Measurements from ENCODE around the gene WDR18.

WDR18 gene

DNA sequence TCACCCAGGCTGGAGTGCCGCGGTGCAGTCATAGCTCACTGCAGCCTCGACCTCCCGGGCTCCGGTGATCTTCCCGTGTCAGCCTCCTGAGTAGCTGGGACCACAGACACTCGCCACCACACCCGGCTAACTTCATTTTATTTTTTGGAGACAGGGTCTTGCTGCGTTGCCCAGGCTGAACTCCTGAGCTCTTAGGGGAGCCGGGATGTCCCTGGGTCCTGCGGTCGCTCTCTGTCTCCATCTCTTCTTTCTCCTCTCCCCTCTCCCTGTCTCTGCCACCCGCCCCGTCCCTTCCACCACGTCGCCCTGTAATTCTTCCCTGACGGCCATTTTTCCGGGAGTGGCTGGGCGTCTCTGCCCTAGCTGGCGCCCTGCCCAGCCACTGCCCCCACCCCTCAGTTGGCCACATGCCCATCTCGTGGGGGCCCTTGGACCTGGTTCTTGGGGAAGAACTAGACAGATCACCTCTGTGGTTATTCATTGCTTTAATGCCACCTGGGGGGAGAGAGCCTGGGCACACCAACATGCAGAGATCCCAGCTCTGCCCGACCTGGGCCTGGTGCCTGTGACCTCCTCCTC, 39.4 kb upstream of the WDR18 start:
- no peak for DNase-seq (ENCODE audit: low spot score)
- in situ Hi-C loops (cut with MboI; ENCODE audit: low pct_unique_long_range_greater_than_20kb, low sequenced_read_pairs, unreplicated experiment) = no loop called here
- TF ChIP-seq, protein P1, sequence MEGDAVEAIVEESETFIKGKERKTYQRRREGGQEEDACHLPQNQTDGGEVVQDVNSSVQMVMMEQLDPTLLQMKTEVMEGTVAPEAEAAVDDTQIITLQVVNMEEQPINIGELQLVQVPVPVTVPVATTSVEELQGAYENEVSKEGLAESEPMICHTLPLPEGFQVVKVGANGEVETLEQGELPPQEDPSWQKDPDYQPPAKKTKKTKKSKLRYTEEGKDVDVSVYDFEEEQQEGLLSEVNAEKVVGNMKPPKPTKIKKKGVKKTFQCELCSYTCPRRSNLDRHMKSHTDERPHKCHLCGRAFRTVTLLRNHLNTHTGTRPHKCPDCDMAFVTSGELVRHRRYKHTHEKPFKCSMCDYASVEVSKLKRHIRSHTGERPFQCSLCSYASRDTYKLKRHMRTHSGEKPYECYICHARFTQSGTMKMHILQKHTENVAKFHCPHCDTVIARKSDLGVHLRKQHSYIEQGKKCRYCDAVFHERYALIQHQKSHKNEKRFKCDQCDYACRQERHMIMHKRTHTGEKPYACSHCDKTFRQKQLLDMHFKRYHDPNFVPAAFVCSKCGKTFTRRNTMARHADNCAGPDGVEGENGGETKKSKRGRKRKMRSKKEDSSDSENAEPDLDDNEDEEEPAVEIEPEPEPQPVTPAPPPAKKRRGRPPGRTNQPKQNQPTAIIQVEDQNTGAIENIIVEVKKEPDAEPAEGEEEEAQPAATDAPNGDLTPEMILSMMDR (IDR thresholded peaks at IDR 0.05; ENCODE audit: extremely low read depth, insufficient read depth, missing control alignments) = no peak

GRCh38 chr19:945401-946252, 38.5 kb upstream of the WDR18 start:
- TF ChIP-seq, protein P1 (IDR thresholded peaks at IDR 0.05; ENCODE audit: extremely low read depth, insufficient read depth, missing control alignments) = no peak
- no peak for DNase-seq (ENCODE audit: low spot score)
- in situ Hi-C loops (cut with MboI; ENCODE audit: low pct_unique_long_range_greater_than_20kb, low sequenced_read_pairs, unreplicated experiment) = no loop called here

- in situ Hi-C loops (cut with MboI; ENCODE audit: low pct_unique_long_range_greater_than_20kb, low sequenced_read_pairs, unreplicated experiment) = no loop called here
- DNase-seq (ENCODE audit: low spot score) = peak; percentile 65
- TF ChIP-seq, protein P1 (IDR thresholded peaks at IDR 0.05; ENCODE audit: extremely low read depth, insufficient read depth, missing control alignments) = peak; percentile 36
These were observed 36.9 kb upstream of the WDR18 start for GRCh38 chr19:947090-947706.

- peak; percentile 93 for DNase-seq (ENCODE audit: low spot score)
- in situ Hi-C loops (cut with MboI; ENCODE audit: low pct_unique_long_range_greater_than_20kb, low sequenced_read_pairs, unreplicated experiment) = no loop called here
- TF ChIP-seq, protein P1 (IDR thresholded peaks at IDR 0.05; ENCODE audit: extremely low read depth, insufficient read depth, missing control alignments) = no peak
These were observed 36.2 kb upstream of the WDR18 start for GRCh38 chr19:947707-948539.

DNA sequence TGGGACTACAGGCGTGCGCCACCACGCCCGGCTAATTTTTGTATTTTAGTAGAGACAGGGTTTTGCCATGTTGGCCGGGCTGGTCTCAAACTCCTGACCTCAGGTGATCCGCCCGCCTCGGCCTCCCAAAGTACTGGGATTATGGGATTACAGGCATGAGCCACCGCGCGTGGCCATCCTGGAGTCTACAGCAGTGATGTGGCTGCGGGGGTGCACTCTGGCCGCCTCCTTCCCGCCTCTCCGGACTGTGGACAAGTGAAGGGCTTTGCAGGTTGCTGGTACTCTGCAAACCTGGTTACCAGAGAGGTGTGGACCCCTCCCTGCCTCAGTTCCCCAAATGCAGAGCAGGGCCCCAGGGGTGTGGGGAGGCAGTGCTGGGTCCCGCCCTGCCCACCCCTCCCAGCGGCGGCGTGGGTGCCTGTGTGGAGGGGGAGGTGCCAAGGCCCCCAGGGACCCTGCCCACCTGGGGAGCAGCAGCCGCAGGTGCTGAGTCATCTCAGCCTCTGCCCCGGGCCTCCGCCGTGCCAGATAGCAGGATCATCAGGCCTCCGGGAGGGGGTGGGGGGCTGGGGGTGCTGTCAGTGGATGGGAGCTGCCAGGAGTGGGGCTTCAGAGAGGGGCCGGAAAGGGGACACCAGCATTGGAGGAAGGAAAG, 35.2 kb upstream of the WDR18 start:
- no peak for DNase-seq (ENCODE audit: low spot score)
- TF ChIP-seq, protein P1 (IDR thresholded peaks at IDR 0.05; ENCODE audit: extremely low read depth, insufficient read depth, missing control alignments) = no peak
- in situ Hi-C loops (cut with MboI; ENCODE audit: low pct_unique_long_range_greater_than_20kb, low sequenced_read_pairs, unreplicated experiment) = no loop called here

All from GM13977 (cell line).